Measurements from ENCODE around the gene MAPK8IP2.

The MAPK8IP2 gene

DNA sequence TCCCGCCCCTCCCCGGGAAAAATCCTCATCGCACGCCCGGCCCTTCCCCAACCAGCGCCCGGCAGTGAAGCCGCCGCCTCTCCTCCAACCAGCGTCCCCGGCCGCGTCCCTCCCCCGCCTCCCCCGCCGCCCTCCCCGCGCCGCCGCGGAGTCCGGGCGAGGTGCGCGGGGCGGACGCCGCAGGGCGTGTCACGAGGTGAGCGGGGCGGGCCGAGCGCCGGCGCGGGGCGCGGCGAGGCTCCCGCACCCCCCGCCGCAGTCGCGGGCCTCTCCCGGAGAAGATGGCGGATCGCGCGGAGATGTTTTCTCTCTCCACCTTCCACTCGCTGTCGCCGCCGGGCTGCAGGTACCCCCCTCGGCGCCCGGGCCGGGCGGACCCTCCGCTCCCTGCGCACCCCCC, at the start of gene MAPK8IP2:
TSS of gene MAPK8IP2 (plus strand) at position 256 of the 400 bp plus-strand sequence. CDS start at position 282, 26 bp downstream.
- DNase-seq (ENCODE audit: low read depth, low spot score), result no peak

GRCh38 chr22:50551160-50551752, 49.3 kb upstream of the MAPK8IP2 start:
- no peak for DNase-seq (ENCODE audit: low read depth, low spot score)

DNA sequence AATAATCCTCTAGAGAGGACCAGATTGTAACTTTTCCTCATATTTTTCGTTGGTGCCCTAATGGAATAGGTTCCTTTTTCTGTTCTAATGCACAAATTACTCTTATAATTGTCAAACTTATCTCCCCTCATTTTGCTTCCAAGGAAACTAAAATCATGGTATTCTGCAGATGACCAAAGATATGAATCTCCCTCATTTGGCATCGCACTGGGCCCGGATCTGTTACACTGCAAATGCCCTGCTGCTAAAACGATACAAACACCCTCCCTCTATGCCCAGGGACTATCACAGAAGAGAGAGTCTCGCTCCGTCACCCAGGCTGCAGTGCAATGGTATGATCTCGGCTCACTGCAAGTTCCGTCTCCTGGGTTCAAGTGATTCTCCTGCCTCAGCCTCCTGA, 47.3 kb upstream of the MAPK8IP2 start:
- DNase-seq (ENCODE audit: low read depth, low spot score), result no peak

DNA sequence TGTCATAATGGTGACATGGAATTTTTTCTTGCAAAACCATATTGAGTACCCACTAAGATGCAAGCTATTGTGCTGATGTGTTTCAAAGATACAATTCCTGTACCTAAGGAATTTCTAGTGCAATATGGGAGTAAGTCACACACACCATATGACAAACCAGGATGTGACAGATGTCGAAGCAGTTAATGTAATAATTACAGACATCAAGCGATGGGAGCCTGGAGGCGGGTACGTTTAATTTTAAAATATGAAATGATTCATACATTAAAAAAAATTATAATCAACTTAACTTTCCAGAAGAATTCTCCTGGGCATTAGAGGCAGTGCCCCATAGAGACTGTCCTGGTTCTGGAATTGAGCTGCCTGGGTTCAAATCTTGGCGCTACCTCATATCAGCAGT, 43.9 kb upstream of the MAPK8IP2 start:
- DNase-seq (ENCODE audit: low read depth, low spot score), result no peak

DNA sequence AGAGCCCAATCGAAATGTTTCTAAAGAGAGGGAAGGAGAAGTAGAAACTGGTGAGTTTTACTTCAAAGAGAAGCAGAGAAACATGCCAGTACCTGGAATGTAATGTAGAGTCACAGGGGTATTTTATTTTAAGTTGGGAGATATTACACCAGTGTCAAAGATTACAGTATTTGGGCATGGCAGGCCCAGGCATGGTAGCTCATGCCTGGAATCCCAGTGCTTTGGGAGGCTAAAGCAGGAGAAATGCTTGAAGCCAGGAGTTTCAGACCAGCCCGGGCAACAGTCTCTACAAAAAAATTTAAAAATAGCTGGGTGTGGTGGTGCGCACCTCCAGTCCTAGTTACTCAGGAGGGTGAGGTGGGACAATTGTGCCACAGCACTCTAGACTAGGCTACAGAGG, 40.6 kb upstream of the MAPK8IP2 start:
- DNase-seq (ENCODE audit: low read depth, low spot score), result no peak

DNA sequence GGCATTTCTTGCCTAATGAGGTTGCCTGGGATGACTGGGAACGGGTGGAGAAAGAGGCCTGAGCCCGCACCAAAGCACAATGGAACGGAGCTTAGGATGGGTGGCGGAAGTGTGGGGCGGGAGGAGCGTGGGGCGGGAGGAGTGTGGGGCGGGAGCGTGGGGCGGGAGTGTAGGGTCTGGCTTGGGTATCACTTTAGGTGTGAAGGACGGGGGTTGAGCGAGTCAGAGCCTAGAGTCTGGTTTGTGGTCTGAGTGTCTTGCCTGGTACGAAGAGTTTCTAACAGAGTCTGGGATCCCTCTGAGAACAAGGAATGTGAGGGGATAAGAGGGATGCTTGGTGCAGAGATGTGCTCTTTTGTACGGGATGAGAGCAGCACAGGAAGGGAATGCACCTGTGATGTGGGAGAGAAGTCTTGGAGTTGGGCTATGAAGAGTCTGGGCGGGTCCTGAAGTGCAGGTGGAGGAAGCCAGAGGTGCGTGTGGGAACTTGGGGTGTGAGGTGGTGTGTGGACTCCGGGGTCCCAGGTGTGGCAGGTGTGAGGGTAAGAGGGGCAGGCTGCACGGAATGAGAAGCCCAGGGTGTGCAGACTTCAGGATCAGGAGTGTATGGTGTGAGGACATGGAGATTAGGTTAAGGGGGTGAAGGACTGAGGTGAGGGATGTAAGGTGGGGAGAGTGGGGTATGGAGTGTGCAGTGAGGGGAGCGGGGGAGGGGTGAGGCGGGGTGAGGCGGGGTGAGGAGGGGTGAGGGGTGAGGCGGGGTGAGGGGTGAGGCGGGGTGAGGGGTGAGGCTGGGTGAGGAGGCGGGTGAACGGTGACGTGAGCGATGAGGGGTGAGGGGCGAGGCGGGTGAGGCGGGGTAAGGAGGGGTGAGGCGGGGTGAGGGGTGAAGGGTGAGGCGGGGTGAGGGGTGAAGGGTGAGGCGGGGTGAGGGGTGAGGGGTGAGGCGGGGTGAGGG, 38.9 kb upstream of the MAPK8IP2 start:
- DNase-seq (ENCODE audit: low read depth, low spot score), result no peak

GRCh38 chr22:50562523-50563412, 37.8 kb upstream of the MAPK8IP2 start, which contains the start of gene SYCE3:
TSS of gene SYCE3 (minus strand) at chr22:50562919. CDS start at chr22:50556405, 6,514 bp downstream.
- DNase-seq (ENCODE audit: low read depth, low spot score), result peak; percentile 98

GRCh38 chr22:50563413-50564160, 37.0 kb upstream of the MAPK8IP2 start:
- DNase-seq (ENCODE audit: low read depth, low spot score), result no peak

DNA sequence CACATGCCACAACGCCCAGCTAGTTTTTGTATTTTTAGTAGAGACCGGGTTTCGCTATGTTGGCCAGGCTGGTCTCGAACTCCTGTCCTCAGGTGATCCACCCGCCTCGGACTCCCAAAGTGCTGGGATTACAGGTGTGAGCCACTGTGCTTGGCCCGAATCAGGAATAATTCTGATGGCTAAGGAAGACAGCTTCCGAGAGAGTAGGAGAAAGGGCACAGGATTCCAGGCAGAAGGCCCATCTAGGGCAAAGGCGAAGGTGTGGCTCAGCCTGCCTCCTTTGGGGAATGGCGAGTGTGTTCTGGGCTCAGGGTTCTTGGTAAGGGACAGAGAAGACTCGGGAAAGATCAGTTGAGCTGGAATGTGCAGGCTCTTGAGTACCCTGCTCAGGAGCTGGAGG, 36.3 kb upstream of the MAPK8IP2 start:
- DNase-seq (ENCODE audit: low read depth, low spot score), result no peak

- DNase-seq (ENCODE audit: low read depth, low spot score), result no peak
Observed at GRCh38 chr22:50567721-50568252, 32.8 kb upstream of the MAPK8IP2 start.

- no peak for DNase-seq (ENCODE audit: low read depth, low spot score)
Observed at GRCh38 chr22:50568626-50569025, 32.0 kb upstream of the MAPK8IP2 start.

- no peak for DNase-seq (ENCODE audit: low read depth, low spot score)
Observed at GRCh38 chr22:50569041-50569459, 31.5 kb upstream of the MAPK8IP2 start.

- no peak for DNase-seq (ENCODE audit: low read depth, low spot score)
Observed at GRCh38 chr22:50569896-50570535, 30.6 kb upstream of the MAPK8IP2 start.

DNA sequence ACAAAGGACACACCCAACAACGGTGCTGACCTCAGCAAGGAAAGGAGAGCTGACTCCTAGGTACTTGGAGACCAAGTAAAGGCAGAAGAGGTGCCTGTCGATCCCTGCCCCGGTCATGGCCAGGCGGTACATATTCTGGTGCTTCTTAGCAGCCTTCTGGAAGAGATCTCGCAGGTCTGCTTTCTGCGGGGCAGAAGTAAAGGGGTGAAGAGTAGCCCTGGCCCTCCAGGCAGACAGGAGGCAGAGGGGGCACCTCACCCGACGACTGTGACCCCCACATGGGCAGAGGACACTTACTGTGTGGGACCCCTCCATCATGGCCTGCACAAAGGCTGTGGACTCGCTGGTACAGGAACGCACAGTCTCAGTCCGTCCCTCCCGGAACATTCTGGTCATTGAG, 29.7 kb upstream of the MAPK8IP2 start:
- no peak for DNase-seq (ENCODE audit: low read depth, low spot score)

GRCh38 chr22:50571264-50572175, 29.1 kb upstream of the MAPK8IP2 start:
- DNase-seq (ENCODE audit: low read depth, low spot score), result no peak

- DNase-seq (ENCODE audit: low read depth, low spot score), result no peak
Observed at GRCh38 chr22:50572965-50573364, 27.6 kb upstream of the MAPK8IP2 start.

GRCh38 chr22:50573491-50574382, 26.9 kb upstream of the MAPK8IP2 start:
- no peak for DNase-seq (ENCODE audit: low read depth, low spot score)

DNA sequence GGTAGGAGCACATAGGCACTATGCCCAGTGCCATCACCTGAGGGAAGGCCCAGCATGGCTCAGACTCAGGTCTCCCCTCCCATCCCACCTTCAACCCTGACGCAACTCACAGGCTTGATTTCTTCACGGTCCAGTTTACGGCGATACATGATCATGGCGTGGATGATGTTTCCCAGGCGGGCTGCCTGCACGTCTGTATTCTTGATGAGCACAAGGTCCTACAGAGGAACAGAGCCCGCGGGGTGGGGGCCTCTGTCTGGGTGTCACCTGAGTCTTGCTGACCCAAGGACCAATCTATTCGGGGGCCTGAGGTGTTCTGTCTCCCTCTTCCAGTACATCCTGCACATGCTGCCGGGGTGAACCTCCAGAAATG, 26.2 kb upstream of the MAPK8IP2 start:
- DNase-seq (ENCODE audit: low read depth, low spot score), result no peak
